Measurements from ENCODE around the gene RPA1. TPM values are rescaled to one million over a fixed set of nuclear protein-coding genes. Genes with fewer than 3 reads are reported as not detected.

The RPA1 gene
- total RNA-seq, result 36.1 TPM

GRCh38 chr17:1829592-1830257, at the start of gene RPA1, which contains the start of gene SMYD4:
Gene RPA1 (plus strand): TSS chr17:1830005. CDS start chr17:1830094, 89 bp downstream.
Gene SMYD4 (minus strand): TSS chr17:1829902. CDS start chr17:1827994, 1,908 bp downstream.

Other genes starting within 250 kb of the RPA1 start
- 42.3 TPM for gene SLC43A2, start 201.2 kb upstream of the RPA1 start, total RNA-seq
- 19.0 TPM for gene SCARF1, start 184.3 kb upstream of the RPA1 start, total RNA-seq
- 14.5 TPM for gene RILP, start 180.1 kb upstream of the RPA1 start, total RNA-seq
- gene PRPF8, start 145.1 kb upstream of the RPA1 start, total RNA-seq, result 201 TPM
- 3.9 TPM for gene TLCD2, start 119.6 kb upstream of the RPA1 start, total RNA-seq
- 26.2 TPM for gene WDR81, start 105.3 kb upstream of the RPA1 start, total RNA-seq
- gene SERPINF2, start 87.1 kb upstream of the RPA1 start, total RNA-seq, result 49.7 TPM
- 152 TPM for gene SERPINF1, start 67.9 kb upstream of the RPA1 start, total RNA-seq
- gene SMYD4, start 103 bp upstream of the RPA1 start, total RNA-seq, result 14.6 TPM
- gene RTN4RL1, start 195.3 kb downstream of the RPA1 start, total RNA-seq, result 1.9 TPM
- 48.1 TPM for gene DPH1, start 200.1 kb downstream of the RPA1 start, total RNA-seq
- gene OVCA2, start 212.0 kb downstream of the RPA1 start, total RNA-seq, result 14.7 TPM
- gene HIC1, start 225.1 kb downstream of the RPA1 start, total RNA-seq, result 97.9 TPM